KOPT-K1 (cell line): Measurements from ENCODE around the gene KRT14.
"Not testable (repeated sequence)": the region's sequence is repeated elsewhere in the genome, so short reads cannot be mapped to it uniquely, and the experiment has no call there.

Experiments
- H3K27ac ChIP-seq: fragments of 200-600 bp; sonication (generic); 2 replicates; pipeline ENCODE4 v1.5.1; 2016; ENCODE audit warnings: antibody characterized with exemption, mild to moderate bottlenecking, low read depth, low read length; ENCODE audit not compliant: poor library complexity, severe bottlenecking
- H3K36me3 ChIP-seq: fragments of 200-600 bp; sonication (generic); 2 replicates; pipeline ENCODE4 v1.5.1; 2017; ENCODE audit warnings: antibody characterized with exemption, mild to moderate bottlenecking, low read length, moderate library complexity; ENCODE audit not compliant: insufficient read depth
- H3K9me3 ChIP-seq: fragments of 200-600 bp; sonication (generic); 2 replicates; pipeline ENCODE4 v1.5.1; 2017; ENCODE audit warnings: antibody characterized with exemption, low read length, mild to moderate bottlenecking; ENCODE audit not compliant: insufficient read depth, poor library complexity, severe bottlenecking

KRT14 gene

GRCh38 chr17:41593306-41593981 is 6.7 kb upstream of the KRT14 start:
- no peak overlapping the region for H3K27ac ChIP-seq
- H3K36me3 ChIP-seq, result no peaks in the 10 kb centered on the region
- no peaks in the 10 kb centered on the region for H3K9me3 ChIP-seq

DNA sequence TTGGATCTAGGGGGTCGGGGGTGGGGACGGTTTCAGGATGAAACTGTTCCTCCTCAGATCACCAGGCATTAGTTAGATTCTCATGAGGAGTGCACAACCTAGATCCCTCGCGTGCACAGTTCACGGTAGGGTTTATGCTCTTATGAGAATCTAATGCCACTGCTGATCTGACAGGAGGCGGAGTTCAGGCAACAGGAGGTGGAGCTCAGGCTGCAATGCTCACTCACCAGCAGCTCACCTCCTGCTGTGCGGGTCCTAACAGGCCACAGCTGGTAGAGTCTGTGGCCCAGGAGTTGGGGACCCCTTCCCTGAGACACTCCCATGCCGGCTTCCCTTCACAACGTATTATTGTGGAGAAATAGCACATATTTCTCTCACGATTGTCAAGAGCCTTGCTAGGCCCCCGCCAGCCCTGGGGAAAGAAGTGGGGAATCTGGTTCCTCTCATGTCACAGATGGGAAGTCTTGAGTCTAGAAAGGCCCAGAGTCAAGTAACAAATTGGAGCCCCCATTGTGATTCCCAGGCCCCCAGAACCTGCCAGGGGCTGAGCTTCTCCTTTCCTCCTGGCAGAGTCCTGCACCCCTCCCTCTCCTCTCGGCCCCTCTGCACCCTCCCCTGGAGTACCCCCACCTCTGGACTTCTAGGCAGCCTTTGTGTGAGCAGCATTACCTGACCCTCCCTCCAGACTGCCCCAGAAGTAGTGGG is 6.1 kb upstream of the KRT14 start:
- H3K36me3 ChIP-seq, result no peaks in the 10 kb centered on the region
- H3K27ac ChIP-seq, result no peak overlapping the region
- no peaks in the 10 kb centered on the region for H3K9me3 ChIP-seq

GRCh38 chr17:41589301-41589700 is 2.6 kb upstream of the KRT14 start:
- H3K27ac ChIP-seq, result no peak overlapping the region

GRCh38 chr17:41588126-41588810 is 1.6 kb upstream of the KRT14 start:
- Histone ChIP-seq H3K27ac (no peak overlapping the region), H3K9me3 (no peaks in the 10 kb centered on the region), H3K36me3 (no peaks in the 10 kb centered on the region)

More at GRCh38 chr17:41589301-41589700, 2.6 kb upstream of the KRT14 start:
- Histone ChIP-seq H3K36me3 (no peaks in the 10 kb centered on the region), H3K9me3 (no peaks in the 10 kb centered on the region)

DNA sequence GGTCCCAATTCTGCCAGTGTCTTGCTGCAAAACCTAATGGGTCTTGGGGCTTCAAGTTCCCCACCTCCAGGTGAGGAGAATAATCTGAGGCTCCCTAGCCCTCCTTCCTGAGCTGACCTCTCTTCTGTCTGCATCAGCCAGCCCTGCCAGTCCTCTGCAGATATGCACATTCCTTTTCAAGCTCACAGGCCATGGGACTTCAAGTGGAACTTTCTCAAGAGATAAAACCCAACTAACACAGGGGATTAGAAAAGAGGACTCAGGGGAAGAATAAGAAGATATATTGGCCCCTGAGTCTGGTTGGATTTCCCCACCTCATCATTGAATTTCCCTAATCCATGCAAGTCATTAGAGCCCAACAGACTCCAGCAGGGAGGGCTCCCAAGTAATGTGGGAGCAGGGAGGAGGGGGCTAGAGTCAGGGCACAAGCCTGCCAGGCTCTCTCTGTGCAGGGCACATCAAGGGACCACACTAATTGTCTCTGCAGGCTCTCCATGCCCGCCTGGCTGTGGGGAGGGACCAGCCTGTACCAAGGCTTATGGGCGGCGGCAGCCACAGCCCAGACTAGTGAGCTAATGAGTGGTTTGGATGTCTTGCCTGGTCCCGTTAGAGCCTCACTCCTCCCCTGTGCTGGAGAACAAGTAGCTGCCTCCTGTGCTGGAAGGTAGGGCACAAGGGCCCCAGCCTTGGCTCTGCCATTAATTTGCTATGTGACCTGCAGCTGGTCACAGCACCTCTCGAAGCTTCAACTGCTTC is 1.2 kb downstream of the KRT14 start:
- Histone ChIP-seq H3K27ac (no peak overlapping the region), H3K9me3 (no peaks in the 10 kb centered on the region), H3K36me3 (no peaks in the 10 kb centered on the region)

GRCh38 chr17:41584331-41584927 is 2.3 kb downstream of the KRT14 start:
- H3K9me3 ChIP-seq, H3K27ac ChIP-seq, H3K36me3 ChIP-seq: not testable (repeated sequence)

- Histone ChIP-seq H3K36me3 (no peaks in the 10 kb centered on the region), H3K9me3 (no peaks in the 10 kb centered on the region), H3K27ac (no peak overlapping the region)
These were observed 3.3 kb downstream of the KRT14 start for GRCh38 chr17:41583137-41584127.

DNA sequence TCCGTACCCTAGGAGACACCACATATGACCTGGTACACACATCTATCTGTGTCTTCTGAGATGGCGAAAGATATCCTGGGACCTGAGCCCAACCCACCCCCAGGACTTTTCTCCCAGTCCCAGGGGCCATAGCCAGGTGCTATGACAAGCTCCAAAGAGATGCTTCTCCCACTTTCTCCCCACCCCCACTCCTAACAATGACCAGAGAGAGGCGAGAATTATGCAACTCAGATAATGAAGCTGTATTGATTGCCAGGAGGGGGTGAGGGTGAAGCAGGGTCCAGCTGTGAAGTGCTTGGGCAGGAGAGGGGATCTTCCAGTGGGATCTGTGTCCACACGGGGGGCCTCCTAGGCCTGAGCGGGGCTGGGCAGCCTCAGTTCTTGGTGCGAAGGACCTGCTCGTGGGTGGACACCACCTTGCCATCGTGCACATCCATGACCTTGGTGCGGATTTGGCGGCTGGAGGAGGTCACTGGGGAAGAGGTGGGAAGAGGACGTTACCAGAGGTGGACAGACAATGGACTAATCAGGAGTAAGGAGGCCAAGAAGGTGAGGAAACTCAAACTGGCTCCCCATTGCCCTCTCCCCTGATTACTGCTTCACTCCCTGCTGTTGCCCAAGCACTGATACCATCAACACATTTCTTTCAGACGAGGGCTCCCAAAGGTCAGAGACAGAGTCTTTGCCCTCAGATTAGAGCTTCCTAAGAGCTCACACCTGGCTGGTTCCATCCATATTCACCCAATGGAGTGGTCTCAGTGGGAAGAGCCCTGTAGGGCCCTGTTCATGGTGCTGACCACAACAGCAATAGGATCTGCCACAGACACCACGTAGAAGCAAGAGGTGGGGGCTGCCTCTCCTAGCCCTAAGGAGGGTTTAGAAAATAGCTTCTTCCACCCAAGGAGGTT is 4.4 kb downstream of the KRT14 start:
- not testable (repeated sequence) for H3K36me3 ChIP-seq, H3K9me3 ChIP-seq, H3K27ac ChIP-seq

GRCh38 chr17:41581366-41582060 is 5.2 kb downstream of the KRT14 start:
- Histone ChIP-seq H3K36me3 (no peaks in the 10 kb centered on the region), H3K27ac (no peak overlapping the region), H3K9me3 (no peaks in the 10 kb centered on the region)

- H3K9me3 ChIP-seq, result no peaks in the 10 kb centered on the region
- H3K27ac ChIP-seq, result no peak overlapping the region
- H3K36me3 ChIP-seq, result no peaks in the 10 kb centered on the region
These were observed 5.9 kb downstream of the KRT14 start for GRCh38 chr17:41580687-41581365.

DNA sequence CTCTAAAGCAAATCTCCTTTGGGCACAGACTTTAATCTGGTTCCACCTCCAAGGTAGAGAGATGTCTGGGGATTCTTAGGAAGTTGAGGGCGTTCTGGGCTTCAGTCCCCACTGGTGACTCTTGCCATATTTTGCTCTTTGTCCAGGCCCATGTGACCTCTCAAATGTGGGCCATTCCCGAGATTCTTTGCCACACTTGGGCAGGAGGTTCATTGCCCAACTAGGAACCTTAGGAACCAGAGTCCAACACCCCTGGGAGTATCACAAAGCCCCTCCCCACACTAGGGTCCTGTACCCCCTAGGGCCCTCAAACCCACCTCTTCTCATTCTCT is 6.5 kb downstream of the KRT14 start:
- no peaks in the 10 kb centered on the region for H3K9me3 ChIP-seq
- no peaks in the 10 kb centered on the region for H3K36me3 ChIP-seq
- no peak overlapping the region for H3K27ac ChIP-seq

GRCh38 chr17:41579484-41580243 is 7.0 kb downstream of the KRT14 start:
- no peak overlapping the region for H3K27ac ChIP-seq
- H3K9me3 ChIP-seq, result no peaks in the 10 kb centered on the region
- H3K36me3 ChIP-seq, result no peaks in the 10 kb centered on the region
